Medulla oblongata (tissue), 1 donor: Measurements from ENCODE around the gene SPATA13.
A peak's percentile ranks its signal among the peaks of the same experiment; 100 is the strongest.

ENCODE experiments used
- DNase-seq: peaks from one replicate; pipeline ENCODE4 v3.0.0-alpha.2; 2015; ENCODE audit errors: extremely low spot score

Gene SPATA13

DNA sequence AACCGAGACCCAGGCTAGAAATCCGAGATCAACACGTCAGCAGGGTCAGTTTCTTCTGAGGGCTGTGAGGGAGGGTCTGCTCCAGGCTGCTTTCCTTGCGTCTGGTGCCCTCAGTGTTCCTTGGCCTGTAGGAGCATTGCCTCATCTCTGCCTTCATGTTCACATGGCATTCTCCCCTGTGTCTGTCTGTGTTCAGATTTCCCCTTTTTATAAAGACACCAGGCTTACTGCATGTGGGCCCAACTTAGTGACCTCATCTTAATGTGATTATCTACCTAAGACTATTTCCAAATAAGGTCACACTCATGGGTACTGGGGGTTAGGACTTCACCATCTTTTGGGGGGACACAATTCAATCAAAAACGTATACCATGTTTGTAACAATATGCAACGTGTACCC, 91.6 kb downstream of the SPATA13 start:
- DNase-seq = no peak

DNA sequence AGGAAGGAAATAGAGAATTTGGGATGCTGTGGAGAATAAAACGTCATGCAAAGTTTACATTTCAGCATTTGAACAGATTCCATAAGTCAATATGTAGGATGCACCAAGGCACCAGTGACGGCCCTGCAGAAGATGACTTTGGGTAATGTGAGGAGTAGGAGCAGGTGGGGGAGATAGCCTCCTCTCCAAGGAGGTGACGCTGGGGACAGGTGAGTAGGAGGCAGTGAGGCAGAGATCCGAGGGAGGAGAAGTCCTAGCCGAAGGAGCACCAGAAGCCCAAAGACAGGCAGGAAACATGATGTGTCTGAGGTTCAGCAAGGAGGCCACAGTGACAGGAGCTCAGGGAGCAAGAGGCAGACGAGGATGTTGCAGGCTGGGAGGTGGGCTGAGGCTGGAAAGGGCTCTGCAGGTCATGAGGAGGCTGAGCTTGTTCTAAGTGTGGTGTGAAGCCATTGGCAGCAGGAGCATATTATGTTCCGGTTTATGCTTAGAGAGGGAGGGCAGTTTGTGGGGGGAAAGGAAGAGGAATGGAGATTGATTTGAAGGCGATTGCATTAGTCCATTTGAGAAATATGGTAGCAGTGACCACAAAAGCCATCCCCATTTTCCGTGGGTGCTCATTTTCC, 93.1 kb downstream of the SPATA13 start:
- DNase-seq = no peak

GRCh38 chr13:24254146-24254841, 93.8 kb downstream of the SPATA13 start:
- no peak for DNase-seq

DNA sequence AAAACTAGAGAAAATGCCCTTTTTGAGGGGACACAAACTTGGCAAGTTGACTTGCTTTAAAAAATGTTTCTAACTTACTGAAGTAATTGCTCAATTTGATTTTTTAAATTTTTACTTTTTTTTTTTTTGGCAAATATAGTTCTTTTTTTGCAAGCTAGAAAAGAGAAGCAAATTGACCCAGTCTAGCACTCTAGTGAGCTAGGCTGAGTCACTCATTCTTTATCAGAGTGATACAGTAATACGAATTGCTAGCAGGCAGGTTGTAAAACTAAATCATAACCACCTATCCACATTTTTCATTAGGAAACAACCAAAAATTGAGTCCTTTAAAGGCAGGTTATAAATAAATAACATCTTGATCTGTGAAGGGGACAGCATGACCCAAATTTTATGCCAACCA, 97.0 kb downstream of the SPATA13 start:
- DNase-seq = no peak

- DNase-seq = no peak
These were observed 101.0 kb downstream of the SPATA13 start for GRCh38 chr13:24261566-24261965.

DNA sequence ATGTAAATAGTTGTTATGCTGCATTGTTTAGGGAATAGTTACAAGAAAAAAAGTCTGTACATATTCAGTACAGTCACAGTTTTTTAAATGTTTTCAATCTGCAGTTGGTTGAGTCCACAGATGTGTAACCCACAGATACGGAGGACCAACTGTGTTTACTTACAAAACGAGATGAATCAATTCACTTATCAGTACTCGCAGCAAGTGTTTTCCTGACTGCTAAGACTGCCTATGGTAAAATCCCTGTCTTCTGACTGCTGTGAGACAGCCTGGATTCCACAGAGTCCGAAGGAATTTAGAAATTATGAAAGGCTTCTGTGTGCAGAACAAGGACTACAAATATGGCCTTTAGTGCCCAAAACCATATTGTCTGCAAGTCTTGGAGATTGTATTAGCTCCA, 103.1 kb downstream of the SPATA13 start:
- DNase-seq = no peak

GRCh38 chr13:24264976-24265375, 104.5 kb downstream of the SPATA13 start:
- DNase-seq = no peak

- no peak for DNase-seq
These were observed 104.9 kb downstream of the SPATA13 start for GRCh38 chr13:24265453-24265852.

DNA sequence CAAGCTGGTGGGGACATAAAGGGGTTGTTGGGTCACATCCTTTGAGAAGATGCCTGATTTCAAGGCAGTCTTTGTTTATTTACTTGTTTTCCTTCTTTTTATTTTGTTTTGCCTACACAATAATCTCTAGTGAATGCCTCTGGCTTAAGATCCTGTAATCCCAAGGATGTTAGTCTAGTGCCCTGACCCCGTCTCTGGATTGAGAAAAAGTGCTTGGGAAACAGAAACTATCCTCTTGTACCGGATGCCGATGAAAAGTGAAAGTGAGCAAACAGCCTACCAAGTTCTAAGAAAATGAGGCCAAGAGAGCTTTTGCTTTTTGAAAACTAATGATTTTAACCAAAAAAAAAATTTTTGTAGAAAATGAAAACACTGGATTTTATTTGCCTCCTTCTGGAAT, 106.8 kb downstream of the SPATA13 start:
- DNase-seq = peak; percentile 72

DNA sequence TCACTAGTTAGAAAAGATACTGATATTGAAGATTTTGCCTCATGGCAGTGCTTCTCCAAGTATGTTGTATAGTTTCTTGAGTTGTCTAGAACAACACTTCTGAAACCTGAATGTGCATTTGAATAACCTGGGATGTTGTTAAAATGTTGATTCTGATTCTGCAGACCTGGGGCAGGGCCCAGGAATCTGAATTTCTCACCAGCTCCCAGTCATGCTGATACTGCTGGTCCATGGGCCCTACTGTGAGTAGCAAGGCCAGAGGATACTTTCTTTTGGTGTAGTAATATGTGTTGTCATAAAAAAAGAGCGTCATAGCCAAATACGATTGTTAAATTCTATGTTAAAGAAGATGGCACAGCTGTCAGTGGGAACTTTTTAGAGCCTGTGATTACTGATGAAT, 107.3 kb downstream of the SPATA13 start:
- no peak for DNase-seq

DNA sequence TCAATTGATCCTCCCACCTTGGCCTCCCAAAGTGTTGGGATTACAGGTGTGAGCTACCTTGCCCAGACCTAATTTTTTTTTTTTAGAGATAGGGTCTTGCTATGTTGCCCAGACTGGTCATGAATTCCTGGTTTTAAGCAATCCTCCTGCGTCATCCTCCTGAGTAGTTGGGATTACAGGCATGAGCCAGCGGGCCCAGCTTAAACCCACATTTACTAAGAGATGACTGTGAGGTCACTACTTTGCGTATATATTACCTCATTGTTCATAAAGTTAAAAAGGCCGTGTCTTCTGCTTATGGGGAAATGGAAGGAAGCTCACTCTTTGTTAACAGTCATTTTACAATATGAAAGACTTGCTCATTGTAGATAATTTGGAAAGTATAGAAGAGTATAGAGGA, 109.3 kb downstream of the SPATA13 start:
- DNase-seq = no peak

- DNase-seq = peak; percentile 92
These were observed 110.2 kb downstream of the SPATA13 start for GRCh38 chr13:24270639-24271141.

- no peak for DNase-seq
These were observed 110.7 kb downstream of the SPATA13 start for GRCh38 chr13:24271231-24271600.

DNA sequence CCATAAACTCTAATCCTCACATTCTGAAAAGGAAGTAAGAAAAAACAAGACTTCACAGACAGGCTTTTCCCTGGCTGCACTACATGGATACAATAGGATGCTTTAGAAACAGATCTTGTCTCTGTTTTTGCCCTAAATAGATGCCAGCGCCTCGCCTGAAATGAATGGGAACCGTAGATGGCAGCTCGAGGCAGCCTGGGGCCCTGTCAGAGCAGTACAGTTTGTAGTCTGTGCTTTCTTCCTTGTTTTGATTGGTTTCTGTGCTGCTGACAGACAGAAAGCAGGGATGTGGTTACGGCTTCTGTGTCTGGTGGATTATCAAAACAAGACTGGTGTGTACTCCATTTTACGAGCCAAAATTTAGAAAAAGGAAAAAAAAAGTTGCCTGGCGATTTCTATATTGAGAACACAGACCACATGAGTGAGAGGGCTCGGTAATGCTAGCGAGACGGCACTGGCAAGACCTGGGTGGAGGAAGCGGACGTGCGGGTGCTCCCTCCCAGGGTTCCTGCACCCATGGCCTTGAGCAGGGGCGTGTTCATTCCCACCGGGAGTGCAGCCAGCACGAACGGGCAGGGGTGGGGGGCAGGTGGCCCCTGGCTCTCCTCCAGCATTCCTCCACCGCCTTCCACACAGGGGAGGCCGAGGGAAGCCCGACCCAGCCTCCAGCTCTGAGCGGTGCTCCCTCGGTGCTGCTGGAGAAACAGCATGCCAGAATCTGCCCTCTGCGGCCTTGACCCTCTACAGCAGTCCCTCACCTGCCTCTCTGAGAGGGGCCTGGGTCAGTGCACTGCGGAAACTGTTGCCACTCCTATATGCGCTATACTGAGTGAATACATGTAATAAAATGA, 111.3 kb downstream of the SPATA13 start:
- DNase-seq = peak; percentile 92

- no peak for DNase-seq
These were observed 112.1 kb downstream of the SPATA13 start for GRCh38 chr13:24272452-24273161.

GRCh38 chr13:24273926-24274325, 113.4 kb downstream of the SPATA13 start:
- DNase-seq = no peak

GRCh38 chr13:24274452-24275021, 114.0 kb downstream of the SPATA13 start:
- DNase-seq = peak; percentile 87

DNA sequence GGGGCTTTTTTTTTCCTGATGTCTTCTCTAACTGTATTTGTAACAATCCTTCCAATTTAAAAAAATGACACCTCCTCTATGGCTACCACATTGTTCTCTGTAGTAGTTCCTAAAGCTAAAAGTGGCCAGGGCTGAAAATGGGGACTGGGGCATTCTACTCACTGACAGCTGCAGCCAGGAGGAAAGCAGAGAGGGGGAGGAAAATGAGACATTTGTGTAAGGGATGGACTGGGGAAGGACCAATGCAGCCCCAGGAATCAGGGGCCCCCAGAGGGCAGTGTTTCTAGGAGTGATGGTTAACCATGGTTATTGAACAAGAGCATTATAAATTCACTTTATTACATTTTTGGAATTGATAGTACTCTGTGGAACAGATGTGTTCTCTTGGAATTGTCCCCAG, 114.5 kb downstream of the SPATA13 start:
- DNase-seq = no peak

- DNase-seq = no peak
These were observed 115.8 kb downstream of the SPATA13 start for GRCh38 chr13:24276306-24276705.

DNA sequence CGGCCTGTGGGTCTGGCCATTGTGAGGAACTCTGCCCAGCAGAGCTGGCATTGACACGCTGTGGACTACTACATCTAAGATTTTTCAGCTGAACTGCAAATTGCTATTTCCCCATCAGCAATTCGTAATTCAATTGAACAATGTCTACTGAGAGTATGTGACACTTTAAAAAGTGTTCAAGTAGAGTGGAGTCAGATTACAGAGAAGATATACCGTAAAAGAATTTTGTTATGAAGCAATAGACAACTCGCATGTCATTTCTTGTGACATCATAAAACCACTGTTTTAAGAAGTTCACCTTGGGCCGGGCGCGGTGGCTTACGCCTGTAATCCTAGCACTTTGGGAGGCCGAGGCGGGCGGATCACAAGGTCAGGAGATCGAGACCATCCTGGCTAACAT, 116.3 kb downstream of the SPATA13 start:
- no peak for DNase-seq

DNA sequence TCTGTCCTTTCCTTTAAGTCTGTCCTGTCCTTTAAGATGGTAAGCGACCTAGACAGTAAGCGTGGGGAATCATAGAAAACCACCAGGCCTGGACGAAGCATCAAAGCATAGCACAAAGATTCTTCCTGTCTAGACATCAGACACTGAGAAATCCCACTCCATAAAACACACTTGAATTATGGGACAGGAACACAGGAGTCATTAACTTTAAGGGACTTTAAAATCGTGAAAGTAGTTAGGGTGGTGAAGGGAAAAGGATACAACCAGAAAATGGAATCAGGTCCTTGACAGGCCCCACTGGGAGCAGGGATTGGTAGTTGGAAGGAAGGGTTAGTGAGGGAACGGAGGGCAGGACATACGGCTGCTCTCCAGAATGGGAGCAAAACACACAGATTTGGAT, 117.2 kb downstream of the SPATA13 start:
- DNase-seq = no peak
